ENCODE results near the gene SLC38A11.

- TF ChIP-seq CTCF (IDR thresholded peaks at IDR 0.05 in 2 of 3, conservative IDR thresholded peaks at IDR 0.05 in 1 of 3; ENCODE audit: borderline replicate concordance in 1 of 3, insufficient read depth in 1 of 3, low read depth in 2 of 3, low read length in 2 of 3): no peak
- TF ChIP-seq MAX (IDR thresholded peaks at IDR 0.05): no peak
- TF ChIP-seq EZH2phosphoT487 (IDR thresholded peaks at IDR 0.05; ENCODE audit: borderline replicate concordance): no peak
- TF ChIP-seq CEBPB (IDR thresholded peaks at IDR 0.05; ENCODE audit: low read depth): no peak
- no peak for TF ChIP-seq ELF1 (IDR thresholded peaks at IDR 0.05; ENCODE audit: borderline replicate concordance, low read depth)
Measured at GRCh38 chr2:164898475-164898874, 56.9 kb downstream of the SLC38A11 start.

Data from HCT116 (cell line).